Measurements from ENCODE around the gene RPS6KA2. TPM values are rescaled to one million over a fixed set of nuclear protein-coding genes. Genes with fewer than 3 reads are reported as not detected.

The RPS6KA2 gene
- total RNA-seq, 1 experiment from 2014 or later, result 18.5 TPM

DNA sequence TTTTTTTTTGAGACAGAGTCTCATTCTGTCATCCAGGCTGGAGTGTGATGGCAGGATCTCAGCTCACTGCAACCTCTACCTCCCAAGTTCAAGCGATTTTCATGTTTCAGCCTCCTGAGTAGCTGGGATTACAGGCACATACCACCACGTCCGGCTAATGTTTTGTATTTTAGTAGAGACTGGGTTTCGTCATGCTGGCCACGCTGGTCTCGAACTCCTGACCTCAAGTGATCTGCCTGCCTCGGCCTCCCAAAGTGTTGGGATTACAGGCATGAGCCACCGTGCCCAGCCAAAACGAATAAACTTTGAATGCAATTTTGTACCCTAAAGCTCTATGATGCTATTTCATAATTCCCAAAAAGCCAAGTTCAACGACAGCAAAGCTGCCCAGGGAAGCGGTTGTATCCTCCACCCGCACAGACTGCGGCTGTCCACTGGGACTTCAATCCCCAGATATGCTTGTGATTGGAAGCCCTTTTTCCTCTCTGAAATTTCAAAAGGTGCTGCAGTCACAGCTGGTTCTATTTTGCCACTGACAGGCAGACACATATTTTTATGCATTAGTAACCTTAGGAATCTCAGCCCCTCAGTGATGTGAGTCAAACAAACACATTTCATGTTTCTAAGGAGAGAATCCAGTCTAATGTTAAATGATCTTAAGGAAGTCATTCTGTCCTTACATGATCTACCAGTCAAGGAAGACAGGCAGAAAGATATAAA, 31.8 kb downstream of the RPS6KA2 start:
- no TSS peak for BruUV-seq (replicated peaks)
- POLR2A ChIA-PET (ENCODE audit: unreplicated experiment), result no interaction called here
- no peaks in the 10 kb centered on the region for H3F3A ChIP-seq (ENCODE audit: insufficient read depth, low read depth)
- no peaks in the 10 kb centered on the region for H3K9me3 ChIP-seq (ENCODE audit: insufficient read depth, low read depth)
- no peaks in the 10 kb centered on the region for H4K20me1 ChIP-seq (ENCODE audit: insufficient read depth)
- no peak for DNase-seq
- no peaks in the 10 kb centered on the region for H3K9me2 ChIP-seq (ENCODE audit: insufficient read depth)
- CTCF ChIA-PET, result no interaction called here
- intact Hi-C loops (cut with micrococcal nuclease; ENCODE audit: unreplicated experiment), result no loop called here
- H3K27ac ChIP-seq, result no peak overlapping the region
- H3K36me3 ChIP-seq (ENCODE audit: low read depth), result no peaks in the 10 kb centered on the region
- no peak for TF ChIP-seq EZH2 (IDR thresholded peaks at IDR 0.05; ENCODE audit: low read depth)
- TF ChIP-seq, protein P1, sequence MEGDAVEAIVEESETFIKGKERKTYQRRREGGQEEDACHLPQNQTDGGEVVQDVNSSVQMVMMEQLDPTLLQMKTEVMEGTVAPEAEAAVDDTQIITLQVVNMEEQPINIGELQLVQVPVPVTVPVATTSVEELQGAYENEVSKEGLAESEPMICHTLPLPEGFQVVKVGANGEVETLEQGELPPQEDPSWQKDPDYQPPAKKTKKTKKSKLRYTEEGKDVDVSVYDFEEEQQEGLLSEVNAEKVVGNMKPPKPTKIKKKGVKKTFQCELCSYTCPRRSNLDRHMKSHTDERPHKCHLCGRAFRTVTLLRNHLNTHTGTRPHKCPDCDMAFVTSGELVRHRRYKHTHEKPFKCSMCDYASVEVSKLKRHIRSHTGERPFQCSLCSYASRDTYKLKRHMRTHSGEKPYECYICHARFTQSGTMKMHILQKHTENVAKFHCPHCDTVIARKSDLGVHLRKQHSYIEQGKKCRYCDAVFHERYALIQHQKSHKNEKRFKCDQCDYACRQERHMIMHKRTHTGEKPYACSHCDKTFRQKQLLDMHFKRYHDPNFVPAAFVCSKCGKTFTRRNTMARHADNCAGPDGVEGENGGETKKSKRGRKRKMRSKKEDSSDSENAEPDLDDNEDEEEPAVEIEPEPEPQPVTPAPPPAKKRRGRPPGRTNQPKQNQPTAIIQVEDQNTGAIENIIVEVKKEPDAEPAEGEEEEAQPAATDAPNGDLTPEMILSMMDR (conservative IDR thresholded peaks at IDR 0.05), result no peak
- no peaks in the 10 kb centered on the region for H3K79me2 ChIP-seq (ENCODE audit: low read depth)
- H3K4me3 ChIP-seq, result no peak overlapping the region
- H3K27me3 ChIP-seq (ENCODE audit: insufficient read depth, low read depth), result no peaks in the 10 kb centered on the region
- no peak overlapping the region for H2AFZ ChIP-seq
- no peaks in the 10 kb centered on the region for H3K4me1 ChIP-seq (replicated peaks; ENCODE audit: insufficient read depth)
- no peak overlapping the region for H3K4me2 ChIP-seq

DNA sequence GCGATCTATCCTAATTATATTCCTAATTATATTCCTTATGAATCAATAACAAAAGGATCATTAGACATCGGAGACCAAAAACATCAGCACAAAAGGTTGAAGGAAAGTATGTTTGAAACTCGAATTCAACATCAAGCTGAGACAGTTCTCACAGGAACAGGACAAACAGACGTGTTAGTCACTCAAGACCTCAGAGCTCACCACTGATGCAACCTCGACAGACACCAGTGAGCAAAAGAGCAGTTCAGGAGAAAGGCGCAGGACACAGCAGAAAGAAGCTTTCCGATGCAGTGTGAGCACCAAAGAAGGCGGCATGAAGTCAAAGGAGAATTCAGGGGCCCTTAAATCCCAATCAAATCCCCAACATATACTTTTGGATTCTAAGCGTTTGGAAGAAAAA, 34.2 kb downstream of the RPS6KA2 start:
- Histone ChIP-seq H3K9me2 (ENCODE audit: insufficient read depth) (no peaks in the 10 kb centered on the region), H3K36me3 (ENCODE audit: low read depth) (no peaks in the 10 kb centered on the region), H3K27me3 (ENCODE audit: insufficient read depth, low read depth) (no peaks in the 10 kb centered on the region), H3K4me1 (replicated peaks; ENCODE audit: insufficient read depth) (no peaks in the 10 kb centered on the region), H2AFZ (no peak overlapping the region), H3K4me3 (no peak overlapping the region), H3F3A (ENCODE audit: insufficient read depth, low read depth) (no peaks in the 10 kb centered on the region), H3K79me2 (ENCODE audit: low read depth) (no peaks in the 10 kb centered on the region), H3K4me2 (no peak overlapping the region), H4K20me1 (ENCODE audit: insufficient read depth) (peaks cover 5% of the 10 kb centered on the region; the same call in 1 of the 2 replicates), H3K27ac (no peak overlapping the region), H3K9me3 (ENCODE audit: insufficient read depth, low read depth) (no peaks in the 10 kb centered on the region)
- no peak for DNase-seq
- POLR2A ChIA-PET (ENCODE audit: unreplicated experiment), result no interaction called here
- CTCF ChIA-PET, result no interaction called here
- no peak for TF ChIP-seq EZH2 (IDR thresholded peaks at IDR 0.05; ENCODE audit: low read depth)
- TF ChIP-seq, protein P1 (conservative IDR thresholded peaks at IDR 0.05), result no peak
- intact Hi-C loops (cut with micrococcal nuclease; ENCODE audit: unreplicated experiment), result no loop called here
- no TSS peak for BruUV-seq (replicated peaks)

DNA sequence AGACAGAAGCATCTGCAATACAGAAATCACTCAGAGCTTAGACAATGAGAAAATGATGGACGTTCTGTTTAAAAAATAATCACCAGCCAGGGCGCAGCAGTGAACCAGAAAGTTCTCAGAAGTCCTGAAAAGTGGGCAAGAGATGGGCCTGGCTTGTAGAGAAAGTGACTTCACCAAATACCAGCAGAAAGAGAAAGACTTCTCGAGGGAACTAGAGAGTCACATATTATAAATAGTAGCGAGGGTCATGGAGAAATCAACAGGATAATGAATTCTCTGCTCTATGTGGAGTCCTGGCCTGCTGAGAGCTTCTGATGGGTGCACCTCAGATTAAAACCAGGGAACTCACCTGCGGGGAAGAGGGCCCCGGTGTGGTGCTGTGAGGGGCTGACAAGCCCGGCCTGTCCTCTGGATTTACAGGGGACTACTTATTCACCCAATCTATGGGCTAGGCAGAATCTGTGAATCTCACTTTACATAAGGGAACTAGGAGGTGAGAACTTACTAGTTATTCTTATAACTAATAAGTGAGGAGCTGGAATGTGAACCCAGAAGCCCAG, 35.0 kb downstream of the RPS6KA2 start:
- no peaks in the 10 kb centered on the region for H3K27me3 ChIP-seq (ENCODE audit: insufficient read depth, low read depth)
- no TSS peak for BruUV-seq (replicated peaks)
- H3K9me3 ChIP-seq (ENCODE audit: insufficient read depth, low read depth), result no peaks in the 10 kb centered on the region
- no peak for DNase-seq
- CTCF ChIA-PET, result no interaction called here
- H3K9me2 ChIP-seq (ENCODE audit: insufficient read depth), result no peaks in the 10 kb centered on the region
- intact Hi-C loops (cut with micrococcal nuclease; ENCODE audit: unreplicated experiment), result no loop called here
- no peak overlapping the region for H3K4me2 ChIP-seq
- H3K4me3 ChIP-seq, result no peak overlapping the region
- H3K27ac ChIP-seq, result no peak overlapping the region
- TF ChIP-seq, protein P1 (conservative IDR thresholded peaks at IDR 0.05), result no peak
- no peak for TF ChIP-seq EZH2 (IDR thresholded peaks at IDR 0.05; ENCODE audit: low read depth)
- peaks cover 5% of the 10 kb centered on the region; the same call in 1 of the 2 replicates for H4K20me1 ChIP-seq (ENCODE audit: insufficient read depth)
- H2AFZ ChIP-seq, result no peak overlapping the region
- H3F3A ChIP-seq (ENCODE audit: insufficient read depth, low read depth), result no peaks in the 10 kb centered on the region
- no peaks in the 10 kb centered on the region for H3K36me3 ChIP-seq (ENCODE audit: low read depth)
- POLR2A ChIA-PET (ENCODE audit: unreplicated experiment), result no interaction called here
- no peaks in the 10 kb centered on the region for H3K4me1 ChIP-seq (replicated peaks; ENCODE audit: insufficient read depth)
- H3K79me2 ChIP-seq (ENCODE audit: low read depth), result no peaks in the 10 kb centered on the region
